Glomerular visceral epithelial cell (primary cell): ENCODE data around the gene AVL9.
"Not testable (repeated sequence)": the region's sequence is repeated elsewhere in the genome, so short reads cannot be mapped to it uniquely, and the experiment has no call there.

ENCODE experiments used
- DNase-seq: peaks from one replicate; pipeline ENCODE4 v3.0.0-alpha.2; 2016; ENCODE audit errors: extremely low spot score

Gene AVL9

DNA sequence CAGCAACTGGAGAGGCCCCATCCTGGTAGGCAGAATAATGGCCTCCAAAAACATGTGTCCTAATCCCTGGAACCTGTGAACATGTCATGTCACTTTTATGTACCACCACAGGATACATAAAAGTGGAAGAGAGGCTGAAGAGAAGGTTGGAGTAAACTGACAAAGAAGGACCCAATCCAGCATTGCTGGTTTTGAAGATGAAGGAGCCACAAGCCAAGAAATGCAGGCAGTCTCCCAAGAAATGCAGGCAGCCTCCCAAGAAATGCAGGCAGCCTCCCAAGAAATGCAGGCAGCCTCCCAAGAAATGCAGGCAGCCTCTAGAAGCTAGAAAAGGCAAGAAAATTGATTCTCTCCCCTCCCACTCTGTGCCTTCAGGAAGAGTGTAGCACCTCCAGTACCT, 142.3 kb downstream of the AVL9 start:
- not testable (repeated sequence) for DNase-seq
